Heart left ventricle (tissue), 13 donors: ENCODE data around the gene NFATC1.

ENCODE experiments used
- POLR2A ChIP-seq, 2 donors: fragments of 450-650 bp; IDR thresholded peaks; one replicate each; pipeline ENCODE4 v1.6.1; 2017; ENCODE audit warnings: antibody characterized with exemption in 2 of 2, mild to moderate bottlenecking in 2 of 2, moderate library complexity in 2 of 2
- TF ChIP-seq, protein P1 (sequence below), 12 donors: fragments of 200-600 bp; sonication (generic) in 4 of 12; IDR thresholded peaks; one replicate each; pipeline versions ENCODE4 v1.5.0 to v1.8.0; 2018 to 2022; ENCODE audit warnings: antibody characterized with exemption in 12 of 12, mild to moderate bottlenecking in 5 of 12
- donor health status: ischemic (EF 13 %, LVEDD 7.1; RV severe dilation, severe dysfunction).
- donor health status: DM: no; HTN: yes; CAD: no.
- donor health status: DM: no; HTN: no; CAD: no.
- donor health status: ischemic (EF 25% LVEDD 6.9; RV normal size, moderate dysfunction).
- donor health status: ischemic (EF 25% LVEDD 5.7; RV mildly dilated, moderate dysfunction).
- donor health status: ischemic (EF 35%, LVEDD 5.7; RV mildly dilated, moderate dysfunction).
- donor health status: nonischemic (EF 11% LVEDD 7.7; RV severe dilation, severe dysfunction).
- donor health status: DM: yes; HTN: yes; CAD: no.
- donor health status: PGD.
- donor health status: ischemic (EF 29% LVEDD 5.4; RV normal size, mild dysfunction).
- donor health status: nonischemic (EF 23%, LVEDD 6.1; RV moderate dilation, normal function).

DNA sequence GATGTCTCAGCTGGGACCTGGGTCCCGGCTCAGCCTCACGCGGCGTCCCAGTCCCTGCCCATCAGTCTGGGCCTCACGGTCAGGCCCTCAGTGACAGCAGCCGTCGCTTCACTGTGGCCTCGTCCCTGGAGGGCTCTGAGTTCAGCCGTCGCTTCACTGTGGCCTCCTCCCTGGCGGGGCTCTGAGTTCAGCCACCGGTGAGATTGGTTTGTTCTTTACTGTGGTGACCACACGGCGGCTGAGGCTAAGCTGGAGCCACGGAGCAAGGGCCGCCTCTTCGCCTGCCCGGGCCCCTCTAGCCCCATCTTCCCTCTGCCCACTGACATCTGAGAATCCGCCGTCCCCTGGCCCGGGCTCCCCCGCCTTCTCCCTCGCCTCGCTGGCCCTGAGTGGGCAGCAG lies 51.2 kb downstream of the NFATC1 start:
- TF ChIP-seq, protein P1, sequence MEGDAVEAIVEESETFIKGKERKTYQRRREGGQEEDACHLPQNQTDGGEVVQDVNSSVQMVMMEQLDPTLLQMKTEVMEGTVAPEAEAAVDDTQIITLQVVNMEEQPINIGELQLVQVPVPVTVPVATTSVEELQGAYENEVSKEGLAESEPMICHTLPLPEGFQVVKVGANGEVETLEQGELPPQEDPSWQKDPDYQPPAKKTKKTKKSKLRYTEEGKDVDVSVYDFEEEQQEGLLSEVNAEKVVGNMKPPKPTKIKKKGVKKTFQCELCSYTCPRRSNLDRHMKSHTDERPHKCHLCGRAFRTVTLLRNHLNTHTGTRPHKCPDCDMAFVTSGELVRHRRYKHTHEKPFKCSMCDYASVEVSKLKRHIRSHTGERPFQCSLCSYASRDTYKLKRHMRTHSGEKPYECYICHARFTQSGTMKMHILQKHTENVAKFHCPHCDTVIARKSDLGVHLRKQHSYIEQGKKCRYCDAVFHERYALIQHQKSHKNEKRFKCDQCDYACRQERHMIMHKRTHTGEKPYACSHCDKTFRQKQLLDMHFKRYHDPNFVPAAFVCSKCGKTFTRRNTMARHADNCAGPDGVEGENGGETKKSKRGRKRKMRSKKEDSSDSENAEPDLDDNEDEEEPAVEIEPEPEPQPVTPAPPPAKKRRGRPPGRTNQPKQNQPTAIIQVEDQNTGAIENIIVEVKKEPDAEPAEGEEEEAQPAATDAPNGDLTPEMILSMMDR (IDR thresholded peaks at IDR 0.05): no peak
- TF ChIP-seq POLR2A (IDR thresholded peaks at IDR 0.05): no peak
